ENCODE measurements around the gene SMAD3. TPM values are rescaled to one million over a fixed set of nuclear protein-coding genes. Genes with fewer than 3 reads are reported as not detected.

The SMAD3 gene
- total RNA-seq, 2 experiments from 2014 or later, result 41.2 to 77.8 TPM

GRCh38 chr15:67227846-67228245, 162.4 kb downstream of the SMAD3 start:
- POLR2A ChIA-PET, result interaction anchor here (0.7 kb wide), 2 partner anchors 12 to 31 kb away, joined by 5 read pairs; no protein-coding TSS in a partner anchor
- Histone ChIP-seq H3K9me3 (ENCODE audit: low read length) (no peaks in the 10 kb centered on the region), H3K79me2 (ENCODE audit: insufficient read depth, low read depth, low read length) (no peaks in the 10 kb centered on the region), H4K20me1 (ENCODE audit: insufficient read depth, low read length) (no peaks in the 10 kb centered on the region), H2AFZ (ENCODE audit: low read length) (no peak overlapping the region), H3K9me2 (ENCODE audit: insufficient read depth, low read length) (no peaks in the 10 kb centered on the region), H3K36me3 (ENCODE audit: insufficient read depth, low read length) (peaks cover 69% of the 10 kb centered on the region), H3K27ac (ENCODE audit: low read depth, low read length, poor library complexity, severe bottlenecking) (no peak overlapping the region), H3K4me2 (ENCODE audit: low read length) (no peak overlapping the region), H3K4me1 (ENCODE audit: insufficient read depth, low read length, poor library complexity, severe bottlenecking) (peaks cover 21% of the 10 kb centered on the region), H3K4me3 (ENCODE audit: low read depth, low read length, poor library complexity, severe bottlenecking) (no peak overlapping the region)
- no peak for DNase-seq (ENCODE audit: low spot score)
- no peak for TF ChIP-seq EZH2phosphoT487 (IDR thresholded peaks at IDR 0.05; ENCODE audit: borderline replicate concordance, low read depth, low read length)
- CTCF ChIA-PET (ENCODE audit: unreplicated experiment), result no interaction called here
- intact Hi-C loops (cut with micrococcal nuclease; ENCODE audit: unreplicated experiment), result no loop called here
- BruUV-seq (replicated peaks), result no TSS peak

GRCh38 chr15:67228286-67228685, 162.9 kb downstream of the SMAD3 start:
- Histone ChIP-seq H2AFZ (ENCODE audit: low read length) (no peak overlapping the region), H3K4me2 (ENCODE audit: low read length) (no peak overlapping the region), H3K4me1 (ENCODE audit: insufficient read depth, low read length, poor library complexity, severe bottlenecking) (peaks cover 21% of the 10 kb centered on the region), H3K9me2 (ENCODE audit: insufficient read depth, low read length) (no peaks in the 10 kb centered on the region), H3K79me2 (ENCODE audit: insufficient read depth, low read depth, low read length) (no peaks in the 10 kb centered on the region), H3K36me3 (ENCODE audit: insufficient read depth, low read length) (peaks cover 74% of the 10 kb centered on the region), H4K20me1 (ENCODE audit: insufficient read depth, low read length) (no peaks in the 10 kb centered on the region), H3K4me3 (ENCODE audit: low read depth, low read length, poor library complexity, severe bottlenecking) (no peak overlapping the region), H3K27ac (ENCODE audit: low read depth, low read length, poor library complexity, severe bottlenecking) (no peak overlapping the region), H3K9me3 (ENCODE audit: low read length) (no peaks in the 10 kb centered on the region)
- intact Hi-C loops (cut with micrococcal nuclease; ENCODE audit: unreplicated experiment), result no loop called here
- BruUV-seq (replicated peaks), result no TSS peak
- no peak for DNase-seq (ENCODE audit: low spot score)
- POLR2A ChIA-PET, result no interaction called here
- CTCF ChIA-PET (ENCODE audit: unreplicated experiment), result no interaction called here
- TF ChIP-seq EZH2phosphoT487 (IDR thresholded peaks at IDR 0.05; ENCODE audit: borderline replicate concordance, low read depth, low read length) (no peak), CTCF (conservative IDR thresholded peaks at IDR 0.05; ENCODE audit: low read length) (no peak)

- DNase-seq (ENCODE audit: low spot score), result no peak
- ChIA-PET CTCF (ENCODE audit: unreplicated experiment) (no interaction called here), POLR2A (interaction anchor here (1.4 kb wide), 1 partner anchor 23 kb away, joined by 3 read pairs; no protein-coding TSS in a partner anchor)
- H3K4me3 ChIP-seq (ENCODE audit: low read depth, low read length, poor library complexity, severe bottlenecking), result no peak overlapping the region
- peaks cover 15% of the 10 kb centered on the region for H3K4me1 ChIP-seq (ENCODE audit: insufficient read depth, low read length, poor library complexity, severe bottlenecking)
- no peak overlapping the region for H2AFZ ChIP-seq (ENCODE audit: low read length)
- intact Hi-C loops (cut with micrococcal nuclease; ENCODE audit: unreplicated experiment), result no loop called here
- peaks cover 90% of the 10 kb centered on the region for H3K36me3 ChIP-seq (ENCODE audit: insufficient read depth, low read length)
- H3K79me2 ChIP-seq (ENCODE audit: insufficient read depth, low read depth, low read length), result no peaks in the 10 kb centered on the region
- BruUV-seq (replicated peaks), result no TSS peak
- no peak overlapping the region for H3K4me2 ChIP-seq (ENCODE audit: low read length)
- no peaks in the 10 kb centered on the region for H3K9me2 ChIP-seq (ENCODE audit: insufficient read depth, low read length)
- H4K20me1 ChIP-seq (ENCODE audit: insufficient read depth, low read length), result no peaks in the 10 kb centered on the region
- H3K9me3 ChIP-seq (ENCODE audit: low read length), result no peaks in the 10 kb centered on the region
- TF ChIP-seq EZH2phosphoT487 (IDR thresholded peaks at IDR 0.05; ENCODE audit: borderline replicate concordance, low read depth, low read length) (no peak), CTCF (conservative IDR thresholded peaks at IDR 0.05; ENCODE audit: low read length) (no peak)
- no peak overlapping the region for H3K27ac ChIP-seq (ENCODE audit: low read depth, low read length, poor library complexity, severe bottlenecking)
Observed at GRCh38 chr15:67230504-67230903, 165.1 kb downstream of the SMAD3 start.
